HG03097 (cell line): ENCODE data around the gene KRTAP10-8.
"Not testable (repeated sequence)": the region's sequence is repeated elsewhere in the genome, so short reads cannot be mapped to it uniquely, and the experiment has no call there.

Experiments
- ATAC-seq: cut with Tn5 transposase; IDR thresholded peaks from one replicate; pipeline ENCODE4 v1.9.1; 2021; ENCODE audit not compliant: unreplicated experiment, low FRiP score

The KRTAP10-8 gene

GRCh38 chr21:44578371-44579055 is 33.4 kb upstream of the KRTAP10-8 start:
- ATAC-seq, result no peak

- no peak for ATAC-seq
Observed at GRCh38 chr21:44579056-44579832, 32.6 kb upstream of the KRTAP10-8 start.

DNA sequence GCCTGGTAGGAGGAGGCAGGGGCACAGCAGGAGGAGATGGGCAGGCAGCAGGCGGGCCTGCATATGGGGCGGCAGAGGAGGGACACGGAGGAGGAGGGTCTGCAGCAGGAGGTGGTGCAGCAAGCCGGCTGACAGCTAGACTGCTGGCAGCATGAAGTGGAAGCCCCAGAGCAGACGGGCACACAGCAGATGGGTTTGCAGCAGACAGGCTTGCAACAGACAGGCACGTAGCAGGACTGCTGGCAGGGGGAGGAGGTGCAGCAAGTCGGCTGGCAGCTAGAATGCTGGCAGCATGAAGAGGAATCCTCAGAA is 32.1 kb upstream of the KRTAP10-8 start:
- ATAC-seq, result no peak

DNA sequence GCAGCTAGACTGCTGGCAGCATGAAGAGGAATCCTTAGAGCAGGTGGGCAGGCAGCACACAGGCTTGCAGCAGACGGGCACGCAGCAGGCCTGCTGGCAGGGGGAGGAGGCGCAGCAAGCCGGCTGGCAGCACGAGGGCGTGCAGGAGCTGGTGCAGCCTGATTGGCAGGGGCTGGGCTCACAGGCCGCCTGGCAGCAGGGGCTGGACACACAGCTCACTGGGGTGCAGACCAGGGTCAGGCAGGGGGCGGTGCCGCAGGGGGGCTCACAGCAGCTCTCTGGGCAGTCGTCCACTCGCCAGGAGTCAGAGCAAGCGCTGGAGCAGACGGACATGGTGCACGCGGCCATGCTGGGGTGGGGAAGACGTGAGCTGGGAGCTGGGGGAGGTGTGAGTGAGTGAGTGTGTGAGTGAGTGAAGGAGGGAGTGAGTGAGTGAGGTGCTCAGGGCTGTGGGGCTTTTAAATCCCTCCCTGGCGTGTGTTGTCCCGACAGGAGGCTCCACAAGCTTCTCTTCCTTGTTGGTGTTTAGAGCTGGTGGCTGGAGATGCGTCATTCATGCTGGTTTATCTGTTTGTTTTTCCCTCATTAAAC is 31.6 kb upstream of the KRTAP10-8 start, which contains the start of gene KRTAP10-5:
Gene KRTAP10-5, minus strand, starts transcription at position 374 of the 591 bp plus-strand sequence. Its CDS starts 26 bp downstream, at position 348.
- not testable (repeated sequence) for ATAC-seq

- no peak for ATAC-seq
Observed at GRCh38 chr21:44581158-44581557, 30.7 kb upstream of the KRTAP10-8 start.

DNA sequence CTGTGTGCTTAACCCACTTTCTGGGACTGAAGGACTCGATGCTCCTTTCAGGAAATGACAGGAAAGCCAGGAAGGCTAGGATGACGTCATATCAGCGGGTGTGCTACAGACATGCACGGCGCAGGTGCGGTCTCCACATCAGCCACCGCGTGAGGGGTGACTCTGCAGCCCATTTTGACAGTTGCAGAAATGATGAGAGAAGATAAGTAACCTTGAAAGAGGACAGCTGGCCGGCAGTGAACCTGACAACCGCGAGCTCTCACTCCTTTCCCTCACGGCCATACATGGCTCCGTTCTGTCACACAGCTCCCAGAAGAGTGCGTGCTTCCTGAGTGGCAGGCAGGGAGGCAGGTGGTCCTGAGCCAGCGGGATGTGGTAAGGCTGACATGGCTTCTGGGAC is 29.8 kb upstream of the KRTAP10-8 start:
- no peak for ATAC-seq

- no peak for ATAC-seq
Observed at GRCh38 chr21:44583089-44583799, 28.6 kb upstream of the KRTAP10-8 start.

DNA sequence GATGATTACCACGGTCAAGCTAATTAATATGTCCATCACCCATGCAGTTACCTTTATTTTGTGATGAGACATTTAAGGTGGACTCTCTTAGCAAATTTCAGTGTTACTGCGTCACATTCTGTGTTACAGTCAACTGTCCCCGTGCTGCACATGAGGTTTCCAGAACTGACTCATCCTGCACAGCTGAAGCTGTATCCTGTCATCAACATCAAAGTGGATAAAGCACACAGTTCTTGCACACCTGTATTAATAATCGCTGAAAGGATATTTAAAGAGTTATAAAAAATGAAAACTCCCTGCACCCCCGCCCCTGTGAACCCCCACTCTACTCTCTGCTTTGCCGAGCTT is 28.1 kb upstream of the KRTAP10-8 start:
- no peak for ATAC-seq

DNA sequence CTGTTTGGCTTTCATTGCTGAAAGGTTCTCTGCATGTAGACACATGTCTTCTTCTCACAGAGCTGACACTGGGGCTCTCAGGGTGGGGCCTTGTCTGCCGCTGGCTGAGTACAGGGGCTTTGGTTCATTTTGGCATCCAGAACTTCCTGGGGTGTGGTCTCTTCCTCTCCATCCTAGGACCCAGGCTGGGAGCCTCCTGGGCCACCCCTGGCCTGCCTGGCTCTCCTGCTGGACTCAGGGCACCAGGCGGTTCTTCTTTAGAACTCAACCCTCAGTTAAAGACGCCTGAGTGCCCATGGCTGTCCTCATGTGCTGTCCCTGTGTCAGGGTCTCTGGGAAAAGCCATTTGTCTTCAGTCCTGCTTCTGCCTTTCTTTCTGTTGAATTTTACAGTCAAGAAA is 26.0 kb upstream of the KRTAP10-8 start:
- no peak for ATAC-seq

- no peak for ATAC-seq
Observed at GRCh38 chr21:44589094-44589493, 22.8 kb upstream of the KRTAP10-8 start.

- ATAC-seq, result no peak
Observed at GRCh38 chr21:44589586-44590305, 22.1 kb upstream of the KRTAP10-8 start.

- no peak for ATAC-seq
Observed at GRCh38 chr21:44590311-44590721, 21.6 kb upstream of the KRTAP10-8 start.

GRCh38 chr21:44590897-44591800 is 20.7 kb upstream of the KRTAP10-8 start:
- ATAC-seq, result not testable (repeated sequence)

DNA sequence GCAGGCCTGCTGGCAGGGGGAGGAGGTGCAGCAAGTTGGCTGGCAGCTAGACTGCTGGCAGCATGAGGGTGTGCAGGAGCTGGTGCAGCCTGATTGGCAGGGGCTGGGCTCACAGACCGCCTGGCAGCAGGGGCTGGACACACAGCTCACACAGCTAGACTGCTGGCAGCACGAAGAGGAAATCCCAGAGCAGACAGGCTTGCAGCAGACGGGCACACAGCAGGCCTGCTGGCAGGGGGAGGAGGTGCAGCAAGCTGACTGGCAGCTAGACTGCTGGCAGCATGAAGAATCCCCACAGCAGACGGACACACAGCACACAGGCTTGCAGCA is 20.1 kb upstream of the KRTAP10-8 start:
- ATAC-seq, result not testable (repeated sequence)

DNA sequence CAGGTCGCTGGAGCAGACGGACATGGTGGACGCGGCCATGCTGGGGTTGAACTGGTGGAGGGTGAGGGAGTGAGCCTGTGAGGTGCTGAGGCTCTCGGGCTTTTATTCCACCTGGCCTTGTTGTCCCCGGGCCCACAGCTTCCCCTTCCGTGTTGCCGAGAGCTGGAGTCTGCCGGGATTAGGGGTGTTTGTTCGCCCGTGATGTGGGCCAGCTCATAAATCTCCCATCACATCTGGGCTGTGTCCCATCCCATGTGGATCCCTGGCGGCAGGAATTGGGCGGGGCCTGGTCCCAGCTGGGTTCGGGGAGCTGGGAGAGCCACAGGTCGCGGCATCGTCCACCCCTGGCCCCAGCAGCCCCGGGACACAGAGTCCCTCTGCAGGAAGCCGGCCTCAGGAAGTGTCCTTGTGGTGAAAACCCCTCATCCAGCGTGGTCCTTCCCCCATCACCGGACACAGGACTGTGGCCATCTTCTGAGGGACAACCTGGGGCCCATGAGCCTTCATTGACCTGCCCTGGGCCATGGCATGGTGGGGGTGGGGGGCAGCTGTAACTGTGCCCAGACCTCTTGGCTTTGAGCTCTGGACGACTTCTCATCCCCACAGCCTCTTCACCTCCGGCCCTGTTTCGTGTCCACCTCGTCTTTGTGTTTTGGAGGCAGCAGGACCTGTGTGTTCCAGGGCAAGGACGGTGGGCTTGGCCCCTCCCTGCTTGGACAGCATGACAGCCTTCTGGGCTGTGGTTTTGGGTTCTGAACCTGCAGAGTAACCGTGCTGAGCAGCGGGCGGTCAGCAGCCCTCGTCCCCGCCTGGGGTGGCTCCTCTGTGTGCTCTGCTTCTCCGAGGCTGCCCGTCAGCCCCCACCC is 19.2 kb upstream of the KRTAP10-8 start, which contains the start of gene KRTAP10-6:
Gene KRTAP10-6, minus strand, starts transcription at position 60 of the 866 bp plus-strand sequence. Its CDS starts 21 bp downstream, at position 39.
- no peak for ATAC-seq

DNA sequence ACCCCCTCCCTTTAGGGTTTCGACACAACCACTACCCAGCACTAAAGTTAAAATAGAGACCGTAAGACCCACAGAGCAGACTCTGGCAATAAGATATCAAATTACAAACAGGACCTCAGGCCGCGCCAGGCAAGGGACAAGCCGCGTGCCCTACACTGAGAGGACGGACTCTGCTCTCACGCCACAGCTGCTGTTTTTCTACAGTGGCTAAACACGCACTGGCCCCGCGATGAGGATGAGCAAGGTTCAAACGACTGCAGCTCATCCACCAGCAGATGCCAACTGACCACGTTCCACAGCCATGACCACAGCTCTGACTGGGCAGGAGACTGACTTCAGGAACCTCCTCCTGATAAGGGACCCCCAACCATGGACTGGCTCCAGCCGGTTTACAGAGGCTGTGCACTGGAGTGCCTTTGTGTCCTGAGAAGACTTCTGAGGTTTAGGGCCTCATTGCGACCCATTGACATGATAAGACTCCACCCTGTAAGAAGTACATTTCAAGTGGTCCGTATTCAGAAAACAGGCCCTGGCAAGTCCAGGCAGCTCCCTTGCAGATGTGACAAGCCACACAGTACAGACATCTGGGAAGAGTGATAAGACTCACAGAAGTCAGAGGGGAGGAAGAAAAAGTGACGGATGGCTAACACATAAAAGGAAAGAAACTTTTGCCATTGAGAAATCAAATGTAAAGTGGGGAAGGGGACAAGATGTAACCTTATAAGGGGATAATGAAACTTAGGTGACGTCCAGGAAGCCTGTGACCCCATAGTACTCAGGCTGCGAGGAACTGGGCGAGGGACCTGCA is 18.1 kb upstream of the KRTAP10-8 start:
- no peak for ATAC-seq

DNA sequence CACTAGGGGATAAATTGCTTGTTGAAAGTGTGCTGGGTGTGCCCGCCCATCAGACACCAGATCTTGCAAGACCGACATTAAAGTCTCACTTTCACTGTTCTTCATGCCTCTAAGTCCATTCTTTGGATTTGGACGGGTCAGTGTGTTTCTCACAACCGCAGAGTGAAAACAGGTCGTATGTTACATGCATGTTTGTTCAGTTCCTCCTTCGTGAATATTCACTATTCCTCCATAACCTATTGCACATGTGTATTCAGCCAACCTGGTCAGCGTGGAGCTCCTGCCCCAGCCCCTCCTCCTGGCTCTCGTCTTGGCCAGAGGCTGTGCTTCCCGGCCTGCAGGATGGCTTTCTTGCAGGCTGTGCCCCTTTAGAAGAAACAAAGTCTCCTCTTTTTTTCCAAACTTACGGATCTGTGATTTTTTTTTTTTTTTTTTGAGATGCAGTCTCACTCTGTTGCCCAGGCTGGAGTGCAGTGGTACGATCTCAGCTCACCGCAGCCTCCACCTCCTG is 17.4 kb upstream of the KRTAP10-8 start:
- no peak for ATAC-seq

DNA sequence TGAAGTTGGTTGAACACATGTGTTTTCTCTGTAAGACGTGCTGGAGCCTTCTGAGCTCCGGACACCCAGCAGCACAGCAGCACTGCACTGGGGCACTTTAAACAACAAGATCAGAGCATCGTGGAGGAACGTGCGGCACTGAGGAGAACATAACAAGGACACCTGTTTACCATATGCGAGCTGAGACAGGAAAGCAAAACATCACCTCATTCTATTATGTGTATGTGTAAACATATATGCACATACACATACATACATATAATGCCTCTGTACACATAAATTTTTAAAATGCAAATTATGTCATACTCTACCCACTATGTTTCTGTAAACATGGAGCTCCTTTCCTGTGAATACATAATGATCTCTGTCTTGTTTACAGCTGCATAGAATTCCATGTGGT is 16.4 kb upstream of the KRTAP10-8 start:
- ATAC-seq, result no peak
